Astrocyte (in vitro differentiated cells and primary cell): ENCODE measurements around the gene HAP1. TPM values are rescaled to one million over a fixed set of nuclear protein-coding genes. Genes with fewer than 3 reads are reported as not detected.
A peak's percentile ranks its signal among the peaks of the same experiment; 100 is the strongest.

ENCODE experiments used
- DNase-seq: peaks from one replicate; pipeline ENCODE4 v3.0.0-alpha.2; 2010; ENCODE audit warnings: low read depth
- FAIRE-seq: peaks from 2 replicates; lab custom pipeline; 2011; peaks lifted over from hg19 to GRCh38; lab: Jason Lieb, UNC
- H2AFZ ChIP-seq: 2 replicates; pipeline ENCODE4 v1.6.0; 2012; ENCODE audit warnings: low read depth, low read length, inconsistent platforms
- H3K27ac ChIP-seq: 2 replicates; pipeline ENCODE4 v1.5.1; 2011; ENCODE audit warnings: low read depth, low read length, inconsistent platforms
- H3K27me3 ChIP-seq: 2 replicates; pipeline ENCODE4 v1.6.0; 2011; ENCODE audit warnings: low read length, inconsistent platforms; ENCODE audit not compliant: insufficient read depth
- H3K36me3 ChIP-seq: 2 replicates; pipeline ENCODE4 v1.5.1; 2011; ENCODE audit warnings: low read length, inconsistent platforms; ENCODE audit not compliant: insufficient read depth
- H3K4me1 ChIP-seq: 2 replicates; pipeline ENCODE4 v1.5.1; 2011; ENCODE audit warnings: low read length, inconsistent platforms; ENCODE audit not compliant: insufficient read depth
- H3K4me2 ChIP-seq: 2 replicates; pipeline ENCODE4 v1.6.0; 2012; ENCODE audit warnings: low read length, inconsistent platforms
- H3K4me3 ChIP-seq: 2 replicates; pipeline ENCODE4 v1.5.1; 2011; ENCODE audit warnings: low read depth, mild to moderate bottlenecking, low read length, inconsistent platforms; ENCODE audit not compliant: insufficient read depth
- H3K79me2 ChIP-seq: 2 replicates; pipeline ENCODE4 v1.6.0; 2012; ENCODE audit warnings: mild to moderate bottlenecking, low read length, inconsistent platforms; ENCODE audit not compliant: insufficient read depth
- H3K9ac ChIP-seq: 2 replicates; pipeline ENCODE4 v1.6.0; 2012; ENCODE audit warnings: mild to moderate bottlenecking, low read length, inconsistent platforms
- H3K9me3 ChIP-seq: 2 replicates; pipeline ENCODE4 v1.5.1; 2012; ENCODE audit warnings: low read depth, mild to moderate bottlenecking, low read length, inconsistent platforms; ENCODE audit not compliant: insufficient read depth
- H4K20me1 ChIP-seq: 2 replicates; pipeline ENCODE4 v1.6.0; 2012; ENCODE audit warnings: low read length, inconsistent platforms; ENCODE audit not compliant: insufficient read depth
- H3K27ac Mint-ChIP-seq: one replicate; pipeline ENCODE4 v1.8.0; 2021; ENCODE audit warnings: mild to moderate bottlenecking, mixed read lengths; ENCODE audit not compliant: unreplicated experiment
- H3K27me3 Mint-ChIP-seq: one replicate; pipeline ENCODE4 v1.8.0; 2021; ENCODE audit warnings: low read depth, mixed read lengths; ENCODE audit not compliant: unreplicated experiment
- H3K36me3 Mint-ChIP-seq: one replicate; pipeline ENCODE4 v1.8.0; 2021; ENCODE audit warnings: low read depth, mixed read lengths; ENCODE audit not compliant: unreplicated experiment
- H3K4me1 Mint-ChIP-seq: one replicate; pipeline ENCODE4 v1.8.0; 2021; ENCODE audit warnings: low read depth, mixed read lengths; ENCODE audit not compliant: unreplicated experiment
- H3K4me3 Mint-ChIP-seq: one replicate; pipeline ENCODE4 v1.8.0; 2021; ENCODE audit warnings: mild to moderate bottlenecking, moderate library complexity, mixed read lengths; ENCODE audit not compliant: unreplicated experiment
- H3K9me3 Mint-ChIP-seq: one replicate; pipeline ENCODE4 v1.8.0; 2021; ENCODE audit warnings: mild to moderate bottlenecking, mixed read lengths; ENCODE audit not compliant: unreplicated experiment
- CTCF ChIP-seq: IDR thresholded peaks from 2 replicates; pipeline ENCODE4 v1.5.1; 2011; ENCODE audit warnings: low read depth, mild to moderate bottlenecking, inconsistent platforms, low read length, moderate library complexity; ENCODE audit not compliant: insufficient read depth
- EZH2 ChIP-seq: IDR thresholded peaks from 2 replicates; pipeline ENCODE4 v1.6.1; 2012; ENCODE audit warnings: mild to moderate bottlenecking, low read length, inconsistent platforms; ENCODE audit not compliant: insufficient read depth
- total RNA-seq: library from RNA; stranded (reverse); gene quantifications from 2 replicates; pipeline ENCODE4 v1.2.1, GENCODE V29; 2021

Gene HAP1
- total RNA-seq, 1 donor from 2014 or later = 0.52 TPM

- Histone ChIP-seq H3K9ac (no peak overlapping the region), H3K9me3 (no peaks in the 10 kb centered on the region), H3K27ac (no peak overlapping the region), H3K79me2 (no peaks in the 10 kb centered on the region), H3K4me1 (peaks cover 20% of the 10 kb centered on the region), H3K4me3 (no peak overlapping the region), H3K27me3 (peaks cover 29% of the 10 kb centered on the region), H3K4me2 (no peak overlapping the region), H2AFZ (no peak overlapping the region), H3K36me3 (no peaks in the 10 kb centered on the region), H4K20me1 (no peaks in the 10 kb centered on the region)
- DNase-seq = no peak
- Mint-ChIP-seq H3K4me3 (no peak overlapping the region), H3K27ac (no peak overlapping the region), H3K9me3 (no peaks in the 10 kb centered on the region), H3K36me3 (no peaks in the 10 kb centered on the region), H3K27me3 (peaks cover 28% of the 10 kb centered on the region), H3K4me1 (no peaks in the 10 kb centered on the region)
- TF ChIP-seq CTCF = no peak
- TF ChIP-seq EZH2 = no peak
- FAIRE-seq = no peak
Observed at GRCh38 chr17:41738801-41739112, 4.3 kb upstream of the HAP1 start.

GRCh38 chr17:41738077-41738800 lies 3.8 kb upstream of the HAP1 start:
- H3K36me3 Mint-ChIP-seq = no peaks in the 10 kb centered on the region
- no peak overlapping the region for H3K9ac ChIP-seq
- no peaks in the 10 kb centered on the region for H4K20me1 ChIP-seq
- peak overlapping the region; percentile 19 for H3K4me2 ChIP-seq
- peak; percentile 96 for TF ChIP-seq CTCF
- no peak for TF ChIP-seq EZH2
- no peaks in the 10 kb centered on the region for H3K36me3 ChIP-seq
- DNase-seq (peak; percentile 28), FAIRE-seq (no peak)
- H3K9me3 Mint-ChIP-seq = no peaks in the 10 kb centered on the region
- H3K4me3 ChIP-seq = no peak overlapping the region
- peak overlapping the region; percentile 34 for H3K4me3 Mint-ChIP-seq
- no peaks in the 10 kb centered on the region for H3K9me3 ChIP-seq
- H3K27ac Mint-ChIP-seq = peak overlapping the region; percentile 77
- H3K79me2 ChIP-seq = no peaks in the 10 kb centered on the region
- peaks cover 31% of the 10 kb centered on the region for H3K27me3 Mint-ChIP-seq
- peaks cover 2% of the 10 kb centered on the region for H3K4me1 Mint-ChIP-seq
- H3K27ac ChIP-seq = no peak overlapping the region
- peak overlapping the region; percentile 88 for H2AFZ ChIP-seq
- peaks cover 33% of the 10 kb centered on the region for H3K27me3 ChIP-seq
- H3K4me1 ChIP-seq = peaks cover 20% of the 10 kb centered on the region

- no peak overlapping the region for H2AFZ ChIP-seq
- H3K9me3 ChIP-seq = no peaks in the 10 kb centered on the region
- H3K4me3 ChIP-seq = no peak overlapping the region
- H3K4me1 ChIP-seq = peaks cover 20% of the 10 kb centered on the region
- no peak for TF ChIP-seq EZH2
- no peak overlapping the region for H3K4me2 ChIP-seq
- no peaks in the 10 kb centered on the region for H3K9me3 Mint-ChIP-seq
- H3K4me3 Mint-ChIP-seq = peak overlapping the region; percentile 34
- H4K20me1 ChIP-seq = no peaks in the 10 kb centered on the region
- H3K4me1 Mint-ChIP-seq = peaks cover 2% of the 10 kb centered on the region
- H3K27ac Mint-ChIP-seq = peak overlapping the region; percentile 77
- H3K36me3 ChIP-seq = no peaks in the 10 kb centered on the region
- no peak for DNase-seq
- peaks cover 35% of the 10 kb centered on the region for H3K27me3 ChIP-seq
- no peak overlapping the region for H3K9ac ChIP-seq
- H3K36me3 Mint-ChIP-seq = no peaks in the 10 kb centered on the region
- H3K79me2 ChIP-seq = no peaks in the 10 kb centered on the region
- H3K27ac ChIP-seq = no peak overlapping the region
- FAIRE-seq = no peak
- H3K27me3 Mint-ChIP-seq = peaks cover 31% of the 10 kb centered on the region
Observed at GRCh38 chr17:41737680-41738023, 3.2 kb upstream of the HAP1 start.
